ENCODE results near the gene PEBP1.
A peak's percentile ranks its signal among the peaks of the same experiment; 100 is the strongest.

- peak; percentile 99 for TF ChIP-seq KLF9 (tag by site-specific recombination; IDR thresholded peaks at IDR 0.05; ENCODE audit: low read depth)
- peak; percentile 72 for TF ChIP-seq CTCF (tag by site-specific recombination; IDR thresholded peaks at IDR 0.05)
These were observed at the start of gene PEBP1 for GRCh38 chr12:118135788-118136558.
